HepG2 (cell line): ENCODE data around the gene RSBN1L. TPM values are rescaled to one million over a fixed set of nuclear protein-coding genes. Genes with fewer than 3 reads are reported as not detected.

Source experiments
- ARID3A ChIP-seq: IDR thresholded peaks from 2 replicates; pipeline ENCODE4 v1.6.1; 2012; ENCODE audit warnings: low read depth, low read length, improper control_type of control experiment
- BRCA1 ChIP-seq: sonication (generic); formaldehyde crosslinking; IDR thresholded peaks from 2 replicates; pipeline ENCODE4 v1.4.0; 2020; ENCODE audit warnings: missing genetic modification reagents
- CEBPB ChIP-seq: IDR thresholded peaks from 2 replicates; pipeline ENCODE4 v1.6.1; 2011; ENCODE audit warnings: low read depth, low read length, improper control_type of control experiment, borderline replicate concordance
- FOXP1 ChIP-seq, 2 experiments: fragments of 450-650 bp in 1 of 2; IDR thresholded peaks; 2 replicates each; pipeline ENCODE4 v1.6.1; 2017 to 2018; ENCODE audit warnings: antibody characterized with exemption in 1 of 2
- HDAC2 ChIP-seq: sonication (generic); formaldehyde crosslinking; IDR thresholded peaks from 2 replicates; pipeline ENCODE4 v1.4.0; 2020; ENCODE audit warnings: missing genetic modification reagents
- KLF13 ChIP-seq: sonication (generic); formaldehyde crosslinking; IDR thresholded peaks from 2 replicates; pipeline ENCODE4 v1.4.0; 2020; ENCODE audit warnings: mild to moderate bottlenecking, missing genetic modification reagents
- LCORL ChIP-seq, 2 experiments: fragments of 450-650 bp in 1 of 2; sonication (generic) in 1 of 2; formaldehyde crosslinking in 1 of 2; IDR thresholded peaks; 2 replicates each; pipeline versions ENCODE4 v1.5.0 to v1.6.1; 2017 to 2020; ENCODE audit warnings: antibody characterized with exemption in 1 of 2, missing genetic modification reagents in 1 of 2
- MIER2 ChIP-seq: IDR thresholded peaks from 2 replicates; pipeline ENCODE4 v1.6.1; 2016; ENCODE audit warnings: missing biosample characterization, missing genetic modification reagents
- NBN ChIP-seq: fragments of 450-650 bp; conservative IDR thresholded peaks from 2 replicates; pipeline ENCODE4 v1.6.1; 2017
- PAXIP1 ChIP-seq: sonication (generic); formaldehyde crosslinking; conservative IDR thresholded peaks from 2 replicates; pipeline ENCODE4 v1.4.0; 2020; ENCODE audit warnings: mild to moderate bottlenecking, missing genetic modification reagents, moderate library complexity
- SNAPC4 ChIP-seq: sonication (generic); formaldehyde crosslinking; IDR thresholded peaks from 2 replicates; pipeline ENCODE4 v1.4.0; 2020; ENCODE audit warnings: mild to moderate bottlenecking, missing genetic modification reagents
- SP5 ChIP-seq: IDR thresholded peaks from 2 replicates; pipeline ENCODE4 v1.6.1; 2016; ENCODE audit warnings: low read depth, borderline replicate concordance
- TP53 ChIP-seq: sonication (generic); formaldehyde crosslinking; conservative IDR thresholded peaks from 2 replicates; pipeline ENCODE4 v1.4.0; 2020; ENCODE audit warnings: missing genetic modification reagents
- ZIK1 ChIP-seq: sonication (generic); formaldehyde crosslinking; IDR thresholded peaks from 2 replicates; pipeline ENCODE4 v1.5.0; 2020; ENCODE audit warnings: mild to moderate bottlenecking, low read depth, missing genetic modification reagents, borderline replicate concordance
- ZNF460 ChIP-seq: sonication (generic); formaldehyde crosslinking; IDR thresholded peaks from 2 replicates; pipeline ENCODE4 v1.5.1; 2020; ENCODE audit warnings: missing genetic modification reagents, mild to moderate bottlenecking, borderline replicate concordance
- ZNF543 ChIP-seq: sonication (generic); formaldehyde crosslinking; IDR thresholded peaks from 2 replicates; pipeline ENCODE4 v1.4.0; 2020; ENCODE audit warnings: mild to moderate bottlenecking, missing genetic modification reagents
- ZNF678 ChIP-seq: sonication (generic); formaldehyde crosslinking; IDR thresholded peaks from 2 replicates; pipeline ENCODE4 v1.4.0; 2020; ENCODE audit warnings: mild to moderate bottlenecking, missing genetic modification reagents
- ZNF772 ChIP-seq: sonication (generic); formaldehyde crosslinking; IDR thresholded peaks from 2 replicates; pipeline ENCODE4 v1.5.0; 2020; ENCODE audit warnings: mild to moderate bottlenecking, missing genetic modification reagents
- ZNF792 ChIP-seq: IDR thresholded peaks from 2 replicates; pipeline ENCODE4 v1.6.1; 2016
- polyA plus RNA-seq, 8 experiments: library from polyadenylated mRNA; depleted of rRNA in 3 of 8; stranded (reverse) in 7 of 8; unstranded in 1 of 8; fragments of >200 nt; fragmentation: Illumina TruSeq in 4 of 8; extraction: Trizol in 4 of 8; gene quantifications; 2 replicates each; pipeline versions ENCODE4 v1.2.1 to v1.2.3, GENCODE V29; 2011 to 2016; ENCODE audit warnings: low read depth in 4 of 8, missing spikeins in 1 of 8, mixed read lengths in 1 of 8; ENCODE audit not compliant: insufficient read depth in 1 of 8
- total RNA-seq, 5 experiments: library from RNA; depleted of rRNA; stranded (reverse); fragments of >200 nt; fragmentation: Illumina TruSeq; extraction: Trizol; gene quantifications; 2 replicates each; pipeline ENCODE4 v1.2.3, GENCODE V29; 2016; ENCODE audit warnings: low read depth in 1 of 5

Gene RSBN1L
- total and polyA plus RNA-seq, 2 of the 13 experiments (the other 11 are each of a cell fraction or from before 2014, with no cell fraction given), result 7.7 to 21.3 TPM

- TF ChIP-seq PAXIP1 (CRISPR knock-in tag) (0 out of 2 replicates have a peak, but pooled peaks have one; percentile 25), ZNF678 (peak; percentile 73; the same call in 1 of the 2 replicates), ZIK1 (CRISPR knock-in tag) (no peak), ZNF543 (CRISPR knock-in tag) (no peak), MIER2 (no peak), ZNF460 (CRISPR knock-in tag) (no peak; the same call in 1 of the 2 replicates), LCORL (IDR thresholded peaks at IDR 0.05) (no peak), LCORL (CRISPR knock-in tag; IDR thresholded peaks at IDR 0.05) (peak; percentile 42; the same call in 1 of the 2 replicates), ARID3A (no peak), KLF13 (no peak), ZNF792 (CRISPR knock-in tag) (peak; percentile 62), ZNF772 (CRISPR knock-in tag) (peak; percentile 51; the same call in 1 of the 2 replicates), HDAC2 (CRISPR knock-in tag) (peak; percentile 17; the same call in 1 of the 2 replicates), SP5 (CRISPR knock-in tag) (peak; percentile 64; the same call in 1 of the 2 replicates), FOXP1 (IDR thresholded peaks at IDR 0.05) (no peak), FOXP1 (CRISPR knock-in tag; IDR thresholded peaks at IDR 0.05) (no peak), NBN (no peak), SNAPC4 (CRISPR knock-in tag) (no peak; the same call in 1 of the 2 replicates), BRCA1 (no peak), CEBPB (peak; percentile 32; the same call in 1 of the 2 replicates), TP53 (CRISPR knock-in tag) (no peak)
Observed at GRCh38 chr7:77696057-77696642, at the start of gene RSBN1L (continued).
